ENCODE results near the gene MBNL2. TPM values are rescaled to one million over a fixed set of nuclear protein-coding genes. Genes with fewer than 3 reads are reported as not detected.

The MBNL2 gene
- polyA plus RNA-seq, 4 donors, result 12.1 to 31.2 (median 13.2) TPM

GRCh38 chr13:97245011-97245410, 22.9 kb downstream of the MBNL2 start:
- FAIRE-seq, result no peak
- H3K27me3 ChIP-seq (ENCODE audit: control insufficient read depth in 3 of 3, insufficient read depth in 3 of 3, low read length in 3 of 3), result no peaks in the 10 kb centered on the region
- H3K27ac ChIP-seq (ENCODE audit: low read depth in 1 of 3, low read length in 2 of 3), result peak overlapping the region in 2 of 3 donors; percentile 45 to 64
- peaks cover 11 to 43% (median 22%) of the 10 kb centered on the region in 3 donors for H3K4me1 ChIP-seq (ENCODE audit: control insufficient read depth in 3 of 3, insufficient read depth in 2 of 3, low read depth in 1 of 3, low read length in 2 of 3)
- H3K36me3 ChIP-seq (ENCODE audit: control insufficient read depth in 3 of 3, insufficient read depth in 2 of 3, low read depth in 1 of 3, low read length in 3 of 3), result peaks cover 0 to 11% (median 2%) of the 10 kb centered on the region in 3 donors
- H3K9me3 ChIP-seq (ENCODE audit: control insufficient read depth in 2 of 2, insufficient read depth in 1 of 2, low read depth in 1 of 2, low read length in 1 of 2), result no peaks in the 10 kb centered on the region
- no peak overlapping the region for H3K4me3 ChIP-seq (ENCODE audit: low read depth in 1 of 3, low read length in 3 of 3)
- no peak for DNase-seq

- H3K27me3 ChIP-seq (ENCODE audit: control insufficient read depth in 3 of 3, insufficient read depth in 3 of 3, low read length in 3 of 3), result no peaks in the 10 kb centered on the region
- peaks cover 10 to 28% (median 16%) of the 10 kb centered on the region in 3 donors for H3K4me1 ChIP-seq (ENCODE audit: control insufficient read depth in 3 of 3, insufficient read depth in 2 of 3, low read depth in 1 of 3, low read length in 2 of 3)
- FAIRE-seq, result no peak
- peak overlapping the region in 1 of 3 donors; percentile 21 for H3K27ac ChIP-seq (ENCODE audit: low read depth in 1 of 3, low read length in 2 of 3)
- H3K9me3 ChIP-seq (ENCODE audit: control insufficient read depth in 2 of 2, insufficient read depth in 1 of 2, low read depth in 1 of 2, low read length in 1 of 2), result no peaks in the 10 kb centered on the region
- DNase-seq, result no peak
- 68 to 85% (median 79%) methylated on average over 7 of the region's 7 CpGs for WGBS, 3 donors
- no peak overlapping the region for H3K4me3 ChIP-seq (ENCODE audit: low read depth in 1 of 3, low read length in 3 of 3)
- peaks cover 0 to 11% (median 2%) of the 10 kb centered on the region in 3 donors for H3K36me3 ChIP-seq (ENCODE audit: control insufficient read depth in 3 of 3, insufficient read depth in 2 of 3, low read depth in 1 of 3, low read length in 3 of 3)
Observed at GRCh38 chr13:97246596-97247158, 24.5 kb downstream of the MBNL2 start.

- 96 to 98% (median 97%) methylated on average over 6 of the region's 6 CpGs for WGBS, 3 donors
Observed at GRCh38 chr13:97248243-97248642, 26.1 kb downstream of the MBNL2 start.

GRCh38 chr13:97249093-97249795, 27.1 kb downstream of the MBNL2 start:
- DNase-seq (no peak), FAIRE-seq (no peak)
- Histone ChIP-seq H3K27me3 (ENCODE audit: control insufficient read depth in 3 of 3, insufficient read depth in 3 of 3, low read length in 3 of 3) (no peaks in the 10 kb centered on the region), H3K27ac (ENCODE audit: low read depth in 1 of 3, low read length in 2 of 3) (no peak overlapping the region), H3K4me3 (ENCODE audit: low read depth in 1 of 3, low read length in 3 of 3) (no peak overlapping the region), H3K36me3 (ENCODE audit: control insufficient read depth in 3 of 3, insufficient read depth in 2 of 3, low read depth in 1 of 3, low read length in 3 of 3) (peaks cover 0 to 3% (median 0%) of the 10 kb centered on the region in 3 donors), H3K4me1 (ENCODE audit: control insufficient read depth in 3 of 3, insufficient read depth in 2 of 3, low read depth in 1 of 3, low read length in 2 of 3) (peaks cover 5 to 14% (median 12%) of the 10 kb centered on the region in 3 donors), H3K9me3 (ENCODE audit: control insufficient read depth in 2 of 2, insufficient read depth in 1 of 2, low read depth in 1 of 2, low read length in 1 of 2) (no peaks in the 10 kb centered on the region)
- 72 to 87% (median 84%) methylated on average over 5 of the region's 5 CpGs for WGBS, 3 donors

More at GRCh38 chr13:97248243-97248642, 26.1 kb downstream of the MBNL2 start:
- no peak overlapping the region for H3K4me3 ChIP-seq (ENCODE audit: low read depth in 1 of 3, low read length in 3 of 3)
- no peaks in the 10 kb centered on the region for H3K9me3 ChIP-seq (ENCODE audit: control insufficient read depth in 2 of 2, insufficient read depth in 1 of 2, low read depth in 1 of 2, low read length in 1 of 2)
- H3K36me3 ChIP-seq (ENCODE audit: control insufficient read depth in 3 of 3, insufficient read depth in 2 of 3, low read depth in 1 of 3, low read length in 3 of 3), result no peaks in the 10 kb centered on the region
- DNase-seq, result no peak
- H3K27me3 ChIP-seq (ENCODE audit: control insufficient read depth in 3 of 3, insufficient read depth in 3 of 3, low read length in 3 of 3), result no peaks in the 10 kb centered on the region
- H3K4me1 ChIP-seq (ENCODE audit: control insufficient read depth in 3 of 3, insufficient read depth in 2 of 3, low read depth in 1 of 3, low read length in 2 of 3), result peaks cover 8 to 23% (median 14%) of the 10 kb centered on the region in 3 donors
- no peak for FAIRE-seq
- H3K27ac ChIP-seq (ENCODE audit: low read depth in 1 of 3, low read length in 2 of 3), result no peak overlapping the region

- H3K36me3 ChIP-seq (ENCODE audit: control insufficient read depth in 3 of 3, insufficient read depth in 2 of 3, low read depth in 1 of 3, low read length in 3 of 3), result peaks cover 0 to 3% (median 1%) of the 10 kb centered on the region in 3 donors
- no peak overlapping the region for H3K4me3 ChIP-seq (ENCODE audit: low read depth in 1 of 3, low read length in 3 of 3)
- H3K27ac ChIP-seq (ENCODE audit: low read depth in 1 of 3, low read length in 2 of 3), result no peak overlapping the region
- peaks cover 2 to 12% (median 11%) of the 10 kb centered on the region in 3 donors for H3K4me1 ChIP-seq (ENCODE audit: control insufficient read depth in 3 of 3, insufficient read depth in 2 of 3, low read depth in 1 of 3, low read length in 2 of 3)
- WGBS, 3 donors, result 63 to 86% (median 80%) methylated on average over 3 of the region's 3 CpGs
- DNase-seq (no peak), FAIRE-seq (no peak)
- no peaks in the 10 kb centered on the region for H3K9me3 ChIP-seq (ENCODE audit: control insufficient read depth in 2 of 2, insufficient read depth in 1 of 2, low read depth in 1 of 2, low read length in 1 of 2)
- no peaks in the 10 kb centered on the region for H3K27me3 ChIP-seq (ENCODE audit: control insufficient read depth in 3 of 3, insufficient read depth in 3 of 3, low read length in 3 of 3)
Observed at GRCh38 chr13:97249796-97250495, 27.8 kb downstream of the MBNL2 start.

GRCh38 chr13:97250560-97250959, 28.4 kb downstream of the MBNL2 start:
- H3K36me3 ChIP-seq (ENCODE audit: control insufficient read depth in 3 of 3, insufficient read depth in 2 of 3, low read depth in 1 of 3, low read length in 3 of 3), result peaks cover 0 to 3% (median 2%) of the 10 kb centered on the region in 3 donors
- FAIRE-seq, result no peak
- peaks cover under 1 to 9% (median 4%) of the 10 kb centered on the region in 3 donors for H3K4me1 ChIP-seq (ENCODE audit: control insufficient read depth in 3 of 3, insufficient read depth in 2 of 3, low read depth in 1 of 3, low read length in 2 of 3)
- peak overlapping the region in 1 of 3 donors; percentile 8 for H3K27ac ChIP-seq (ENCODE audit: low read depth in 1 of 3, low read length in 2 of 3)
- H3K27me3 ChIP-seq (ENCODE audit: control insufficient read depth in 3 of 3, insufficient read depth in 3 of 3, low read length in 3 of 3), result no peaks in the 10 kb centered on the region
- no peak for DNase-seq
- H3K9me3 ChIP-seq (ENCODE audit: control insufficient read depth in 2 of 2, insufficient read depth in 1 of 2, low read depth in 1 of 2, low read length in 1 of 2), result no peaks in the 10 kb centered on the region
- no peak overlapping the region for H3K4me3 ChIP-seq (ENCODE audit: low read depth in 1 of 3, low read length in 3 of 3)

GRCh38 chr13:97252735-97253134, 30.6 kb downstream of the MBNL2 start:
- H3K4me3 ChIP-seq (ENCODE audit: low read depth in 1 of 3, low read length in 3 of 3), result no peak overlapping the region
- H3K36me3 ChIP-seq (ENCODE audit: control insufficient read depth in 3 of 3, insufficient read depth in 2 of 3, low read depth in 1 of 3, low read length in 3 of 3), result peaks cover 0 to 6% (median 3%) of the 10 kb centered on the region in 3 donors
- peaks cover 5 to 16% (median 6%) of the 10 kb centered on the region in 3 donors for H3K4me1 ChIP-seq (ENCODE audit: control insufficient read depth in 3 of 3, insufficient read depth in 2 of 3, low read depth in 1 of 3, low read length in 2 of 3)
- no peak for FAIRE-seq
- no peaks in the 10 kb centered on the region for H3K9me3 ChIP-seq (ENCODE audit: control insufficient read depth in 2 of 2, insufficient read depth in 1 of 2, low read depth in 1 of 2, low read length in 1 of 2)
- 90 to 95% (median 93%) methylated on average over 1 of the region's 1 CpG for WGBS, 3 donors
- DNase-seq, result no peak
- no peaks in the 10 kb centered on the region for H3K27me3 ChIP-seq (ENCODE audit: control insufficient read depth in 3 of 3, insufficient read depth in 3 of 3, low read length in 3 of 3)
- H3K27ac ChIP-seq (ENCODE audit: low read depth in 1 of 3, low read length in 2 of 3), result no peak overlapping the region

GRCh38 chr13:97253581-97254293, 31.6 kb downstream of the MBNL2 start:
- no peaks in the 10 kb centered on the region for H3K27me3 ChIP-seq (ENCODE audit: control insufficient read depth in 3 of 3, insufficient read depth in 3 of 3, low read length in 3 of 3)
- no peak overlapping the region for H3K27ac ChIP-seq (ENCODE audit: low read depth in 1 of 3, low read length in 2 of 3)
- H3K36me3 ChIP-seq (ENCODE audit: control insufficient read depth in 3 of 3, insufficient read depth in 2 of 3, low read depth in 1 of 3, low read length in 3 of 3), result peaks cover 0 to 8% (median 3%) of the 10 kb centered on the region in 3 donors
- FAIRE-seq (peak; percentile 33), DNase-seq (no peak)
- no peaks in the 10 kb centered on the region for H3K9me3 ChIP-seq (ENCODE audit: control insufficient read depth in 2 of 2, insufficient read depth in 1 of 2, low read depth in 1 of 2, low read length in 1 of 2)
- 98 to 99% (median 99%) methylated on average over 8 of the region's 8 CpGs for WGBS, 3 donors
- H3K4me3 ChIP-seq (ENCODE audit: low read depth in 1 of 3, low read length in 3 of 3), result no peak overlapping the region
- H3K4me1 ChIP-seq (ENCODE audit: control insufficient read depth in 3 of 3, insufficient read depth in 2 of 3, low read depth in 1 of 3, low read length in 2 of 3), result peaks cover 11 to 24% (median 13%) of the 10 kb centered on the region in 3 donors
